GM18867 (cell line): Measurements from ENCODE around the gene SMAD7.

ENCODE experiments used
- ATAC-seq: cut with Tn5 transposase; IDR thresholded peaks from one replicate; pipeline ENCODE4 v1.9.1; 2021; ENCODE audit warnings: mild to moderate bottlenecking, moderate library complexity; ENCODE audit not compliant: unreplicated experiment

SMAD7 gene

DNA sequence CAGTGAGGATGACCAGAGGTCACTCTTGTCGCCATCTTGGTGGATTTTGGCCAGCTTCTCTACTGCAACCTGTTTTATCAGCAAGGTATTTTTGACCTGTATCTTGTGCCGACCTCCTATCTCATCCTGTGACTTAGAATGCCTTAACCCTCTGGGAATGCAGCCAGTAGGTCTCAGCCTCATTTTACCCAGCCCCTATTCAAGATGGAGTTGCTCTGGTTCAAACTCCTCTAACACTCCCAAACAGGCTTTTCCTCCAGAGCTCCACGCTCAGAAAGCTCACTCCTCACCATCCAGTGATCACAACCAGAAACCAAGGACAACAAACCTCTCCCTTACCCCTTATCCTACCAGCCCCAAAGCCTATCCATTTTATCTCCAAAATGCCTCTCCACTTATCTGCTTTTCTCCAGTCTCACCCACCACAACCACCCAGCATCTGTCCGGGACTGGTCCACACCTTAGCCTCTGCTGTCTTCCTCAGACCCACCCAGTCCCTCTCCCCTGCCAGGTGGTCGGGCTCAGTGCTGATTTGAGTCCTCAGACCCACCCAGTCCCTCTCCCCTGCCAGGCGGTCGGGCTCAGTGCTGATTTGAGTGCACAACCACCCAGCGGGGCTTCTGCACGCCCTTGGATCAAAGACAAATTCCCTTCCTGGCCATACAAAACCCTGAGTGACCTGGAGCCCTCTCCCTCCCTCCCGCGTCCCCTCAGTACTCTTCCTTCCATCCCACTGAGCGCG lies 11.7 kb upstream of the SMAD7 start:
- ATAC-seq, result no peak

GRCh38 chr18:48961547-48961946 lies 10.8 kb upstream of the SMAD7 start:
- ATAC-seq, result no peak

DNA sequence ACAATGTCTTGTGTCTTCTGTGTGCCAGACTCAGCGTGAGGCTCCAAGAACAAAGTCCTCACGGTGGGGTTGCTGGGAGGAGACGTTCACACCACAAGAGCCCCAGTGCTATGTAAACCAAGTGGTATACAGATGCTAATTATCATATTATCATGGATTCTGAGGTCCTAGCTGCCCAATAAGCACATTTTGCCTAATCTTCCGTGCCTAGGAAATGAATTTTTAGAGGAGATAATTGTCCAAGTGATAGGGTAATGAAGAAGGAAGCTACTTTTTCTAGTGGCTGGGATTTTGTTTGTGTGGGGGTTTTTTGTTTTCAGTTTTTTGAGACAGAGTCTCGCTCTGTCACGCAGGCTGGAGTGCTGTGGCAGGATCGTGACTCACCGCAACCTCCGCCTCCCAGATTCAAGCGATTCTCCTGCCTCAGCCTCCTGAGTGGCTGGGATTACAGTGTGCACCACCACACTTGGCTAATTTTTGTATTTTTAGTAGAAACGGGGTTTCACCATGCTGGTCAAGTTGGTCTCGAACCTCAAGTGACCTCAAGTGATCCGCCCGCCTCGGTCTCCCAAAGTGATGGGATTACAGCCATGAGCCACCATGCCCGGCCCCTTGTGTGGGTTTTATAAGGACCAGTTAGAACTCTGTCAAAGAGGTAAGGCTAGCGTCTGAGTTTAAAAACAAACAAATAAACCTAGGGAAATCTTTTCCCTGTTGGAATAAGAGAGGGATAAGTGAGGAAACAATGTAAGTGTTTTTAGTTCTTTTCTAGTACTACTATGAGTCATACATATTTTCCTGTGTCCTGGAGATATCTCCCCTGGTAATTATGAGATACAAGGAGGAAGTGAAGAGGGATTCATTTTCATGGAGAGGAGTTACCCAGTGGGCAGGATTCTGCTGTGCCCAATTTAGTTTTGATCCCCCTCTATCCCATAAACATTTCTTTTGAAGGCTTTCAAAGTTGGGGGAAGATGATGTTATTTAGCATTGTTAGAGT lies 9.5 kb upstream of the SMAD7 start:
- ATAC-seq, result no peak

DNA sequence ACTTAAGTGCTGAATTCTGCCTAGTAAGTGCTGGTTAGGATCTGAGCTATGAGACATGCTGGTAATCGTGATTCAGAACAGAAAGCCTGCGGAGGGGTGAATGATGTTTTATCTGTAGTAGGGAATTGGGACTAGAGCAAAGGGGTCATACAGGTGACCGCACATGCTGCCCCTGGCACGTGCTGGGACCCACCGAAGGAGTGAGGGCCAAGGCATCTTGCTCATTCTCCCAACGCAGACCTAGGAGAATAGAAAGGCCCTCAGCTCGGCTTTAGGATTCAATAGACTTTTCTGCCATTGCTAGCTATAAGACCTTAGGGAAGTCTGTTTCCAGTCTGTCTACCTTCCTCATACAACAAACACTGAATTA lies 8.8 kb upstream of the SMAD7 start:
- no peak for ATAC-seq

DNA sequence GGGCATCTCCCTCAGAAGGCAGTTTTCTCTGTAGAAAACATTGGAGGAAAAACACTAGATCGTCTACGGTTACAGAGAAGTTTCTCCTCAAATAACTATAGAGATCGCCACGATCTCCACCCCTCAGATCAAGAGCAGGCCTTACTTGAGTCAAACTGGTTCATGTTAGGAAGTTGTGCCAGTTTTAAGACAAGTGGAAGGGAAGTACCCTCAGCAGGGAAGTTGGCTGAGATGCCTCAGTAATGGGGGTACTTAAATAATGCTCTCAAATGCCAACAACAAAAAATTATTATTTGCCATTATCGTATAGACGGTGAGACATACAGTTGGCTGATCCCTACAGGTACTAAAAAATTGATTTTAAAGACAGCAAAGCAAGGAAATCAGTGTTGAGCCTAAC lies 8.2 kb upstream of the SMAD7 start:
- ATAC-seq, result no peak

GRCh38 chr18:48957616-48958015 lies 6.9 kb upstream of the SMAD7 start:
- no peak for ATAC-seq

DNA sequence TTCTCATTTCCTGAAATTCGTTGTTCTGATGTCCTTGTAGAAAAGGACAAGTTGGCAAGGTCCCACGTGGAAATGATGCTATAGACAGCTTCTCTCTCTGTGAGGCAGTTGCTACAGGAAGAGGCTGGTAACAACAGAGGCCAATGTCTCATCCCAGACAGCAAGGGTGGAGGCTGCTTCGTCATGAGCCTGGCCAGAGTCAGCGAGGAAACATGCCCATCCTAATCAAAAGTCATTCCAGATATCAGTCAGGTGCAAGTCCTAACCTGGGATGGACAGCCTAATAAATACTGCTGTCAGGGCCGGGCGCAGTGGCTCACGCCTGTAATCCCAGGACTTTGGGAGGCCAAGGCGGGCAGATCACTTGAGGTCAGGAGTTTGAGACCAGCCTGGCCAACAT lies 6.4 kb upstream of the SMAD7 start:
- no peak for ATAC-seq

GRCh38 chr18:48956356-48956755 lies 5.6 kb upstream of the SMAD7 start:
- no peak for ATAC-seq

DNA sequence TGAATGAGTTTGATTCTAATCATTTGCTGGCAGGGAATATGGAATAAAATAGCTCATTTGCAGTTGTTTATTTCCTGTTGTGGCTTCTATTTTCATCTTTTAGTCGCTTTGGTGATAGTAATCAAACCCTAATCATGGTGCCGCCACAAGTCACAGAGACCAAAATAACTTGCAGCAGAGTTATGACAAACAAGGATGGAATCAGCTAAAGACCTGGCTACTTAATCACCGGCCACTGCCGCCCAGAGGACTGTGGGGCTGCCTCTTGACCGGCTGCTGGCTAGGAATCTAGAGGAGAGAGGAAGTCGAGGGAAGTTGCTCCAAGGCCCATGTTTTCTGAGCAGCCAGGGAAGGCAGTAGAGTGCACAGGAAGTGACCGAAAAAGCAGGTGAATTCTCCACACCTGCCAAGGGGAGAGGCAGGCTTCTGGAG lies 5.1 kb upstream of the SMAD7 start:
- no peak for ATAC-seq

GRCh38 chr18:48954886-48955819 lies 4.4 kb upstream of the SMAD7 start:
- ATAC-seq, result no peak

GRCh38 chr18:48953104-48953706 lies 2.4 kb upstream of the SMAD7 start:
- peak; percentile 3 for ATAC-seq

- peak; percentile 29 for ATAC-seq
These were observed 1.7 kb upstream of the SMAD7 start for GRCh38 chr18:48952287-48953103.

DNA sequence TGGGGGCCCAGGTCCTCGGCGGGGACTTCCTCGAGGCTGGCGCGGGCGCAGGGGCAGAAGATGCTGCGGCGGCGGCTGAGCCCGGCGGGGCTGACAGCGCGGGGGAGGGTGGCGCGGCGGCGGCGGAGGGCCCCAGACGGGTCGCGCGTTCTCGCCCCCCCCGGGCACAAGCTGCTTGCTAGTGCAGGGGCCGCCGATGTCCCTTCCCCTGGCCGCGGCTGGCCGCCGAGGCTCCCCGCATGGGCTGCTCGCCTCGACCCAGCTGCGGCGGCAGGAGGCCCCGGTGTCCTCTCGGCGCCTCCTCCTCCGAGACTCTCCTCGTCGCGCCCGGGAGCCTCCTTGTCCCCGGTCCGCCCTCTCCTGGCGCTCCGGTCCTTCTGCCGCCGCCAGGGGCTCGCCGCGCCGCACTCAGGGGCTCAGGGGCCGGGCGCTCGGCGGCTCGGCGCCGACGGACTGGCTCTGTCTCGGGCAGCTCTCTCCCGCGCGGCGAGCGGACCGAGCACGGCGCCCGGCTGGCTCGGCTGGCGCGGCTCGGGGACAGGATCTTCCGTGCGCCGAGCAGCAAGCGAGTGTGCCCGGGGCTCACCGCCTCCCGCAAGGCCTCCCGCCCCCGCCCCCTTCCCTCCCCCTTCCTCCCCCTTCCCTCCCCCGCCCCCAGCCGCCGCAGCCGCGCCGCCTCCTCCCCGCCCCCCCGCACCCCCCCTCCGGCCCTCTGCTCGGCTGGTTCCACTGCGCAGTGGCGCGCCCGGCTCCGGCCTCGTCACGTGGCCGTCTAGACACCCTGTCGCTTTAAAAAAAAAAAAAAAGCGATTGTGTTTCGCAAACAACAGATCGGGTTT lies 902 bp upstream of the SMAD7 start:
- ATAC-seq, result peak; percentile 40

GRCh38 chr18:48949606-48950535 lies 894 bp downstream of the SMAD7 start:
- ATAC-seq, result no peak

GRCh38 chr18:48949050-48949605 lies 1.6 kb downstream of the SMAD7 start:
- no peak for ATAC-seq

DNA sequence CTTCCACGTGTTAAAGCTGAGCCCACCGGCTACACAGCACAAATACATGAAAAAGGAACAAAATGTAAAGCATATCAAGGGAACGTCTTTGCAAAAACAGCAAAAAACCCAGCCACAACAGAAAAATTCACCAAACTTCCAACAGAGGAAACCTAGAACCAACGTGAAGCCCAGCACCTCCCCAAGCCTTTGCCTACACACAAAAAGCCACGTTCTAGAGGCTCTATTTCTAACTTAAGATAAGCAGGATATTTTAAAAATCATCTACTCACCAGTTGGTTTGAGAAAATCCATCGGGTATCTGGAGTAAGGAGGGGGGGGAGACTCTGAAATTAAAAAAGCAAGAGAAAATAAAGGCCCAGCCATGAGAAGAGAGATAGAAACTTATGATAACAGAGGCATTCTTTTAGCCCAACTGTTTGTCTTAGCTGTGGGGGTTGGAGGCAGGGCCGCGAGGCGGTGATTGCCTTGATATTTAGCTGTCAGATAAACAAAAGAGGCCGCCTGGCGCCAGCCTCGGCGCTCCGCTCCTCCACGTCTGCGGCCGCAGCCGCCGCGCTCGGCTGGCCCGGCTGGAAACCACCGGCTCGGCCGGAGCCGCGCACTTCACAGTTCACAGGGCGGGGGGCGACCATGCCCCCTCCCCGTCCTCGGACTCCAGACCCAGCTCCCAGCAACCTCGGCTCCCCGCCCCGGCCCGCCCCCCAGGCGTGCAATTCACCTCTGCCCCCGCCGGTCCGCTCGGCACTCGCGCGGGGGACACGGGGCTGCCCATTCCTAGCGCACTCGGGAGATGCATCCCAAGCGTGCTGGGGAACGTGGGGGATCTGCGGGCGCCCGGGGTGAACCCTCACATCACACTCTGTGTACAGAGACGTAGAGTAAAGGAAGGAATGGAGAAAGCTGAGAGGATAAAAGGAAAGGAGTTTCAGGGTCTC lies 2.4 kb downstream of the SMAD7 start:
- no peak for ATAC-seq
